WI38 (cell line): Measurements from ENCODE around the gene ZNF19.

Experiments used
- H3K4me3 ChIP-seq: 2 replicates; pipeline ENCODE4 v1.5.1; 2011; ENCODE audit warnings: low read depth, mild to moderate bottlenecking, control low read depth, low read length
- TF ChIP-seq, protein P1 (sequence below): IDR thresholded peaks from 2 replicates; pipeline ENCODE4 v1.5.1; 2012; ENCODE audit warnings: low read depth, mild to moderate bottlenecking, control low read depth, low read length

ZNF19 gene

DNA sequence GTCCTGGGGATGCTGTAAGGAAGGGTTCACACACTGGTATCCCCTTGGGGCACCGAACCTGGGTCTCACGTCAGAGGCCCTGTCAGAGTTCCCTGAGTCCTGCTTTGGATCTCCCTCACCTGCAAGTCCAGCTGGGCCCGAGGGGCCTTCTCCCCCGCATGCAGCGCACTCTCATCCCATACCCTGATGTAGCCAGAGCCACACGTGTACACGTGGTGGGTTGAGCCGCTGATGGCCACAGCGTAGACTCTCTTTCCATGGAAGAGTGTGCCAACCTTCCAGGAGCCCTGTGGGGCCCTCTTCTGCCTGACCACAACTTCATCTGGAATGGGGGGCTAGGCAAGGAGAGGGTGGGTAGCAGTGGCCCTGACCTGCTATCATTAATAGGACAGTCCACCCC, 57.1 kb downstream of the ZNF19 start:
- H3K4me3 ChIP-seq, result no peak overlapping the region
- TF ChIP-seq, protein P1, sequence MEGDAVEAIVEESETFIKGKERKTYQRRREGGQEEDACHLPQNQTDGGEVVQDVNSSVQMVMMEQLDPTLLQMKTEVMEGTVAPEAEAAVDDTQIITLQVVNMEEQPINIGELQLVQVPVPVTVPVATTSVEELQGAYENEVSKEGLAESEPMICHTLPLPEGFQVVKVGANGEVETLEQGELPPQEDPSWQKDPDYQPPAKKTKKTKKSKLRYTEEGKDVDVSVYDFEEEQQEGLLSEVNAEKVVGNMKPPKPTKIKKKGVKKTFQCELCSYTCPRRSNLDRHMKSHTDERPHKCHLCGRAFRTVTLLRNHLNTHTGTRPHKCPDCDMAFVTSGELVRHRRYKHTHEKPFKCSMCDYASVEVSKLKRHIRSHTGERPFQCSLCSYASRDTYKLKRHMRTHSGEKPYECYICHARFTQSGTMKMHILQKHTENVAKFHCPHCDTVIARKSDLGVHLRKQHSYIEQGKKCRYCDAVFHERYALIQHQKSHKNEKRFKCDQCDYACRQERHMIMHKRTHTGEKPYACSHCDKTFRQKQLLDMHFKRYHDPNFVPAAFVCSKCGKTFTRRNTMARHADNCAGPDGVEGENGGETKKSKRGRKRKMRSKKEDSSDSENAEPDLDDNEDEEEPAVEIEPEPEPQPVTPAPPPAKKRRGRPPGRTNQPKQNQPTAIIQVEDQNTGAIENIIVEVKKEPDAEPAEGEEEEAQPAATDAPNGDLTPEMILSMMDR, result no peak

DNA sequence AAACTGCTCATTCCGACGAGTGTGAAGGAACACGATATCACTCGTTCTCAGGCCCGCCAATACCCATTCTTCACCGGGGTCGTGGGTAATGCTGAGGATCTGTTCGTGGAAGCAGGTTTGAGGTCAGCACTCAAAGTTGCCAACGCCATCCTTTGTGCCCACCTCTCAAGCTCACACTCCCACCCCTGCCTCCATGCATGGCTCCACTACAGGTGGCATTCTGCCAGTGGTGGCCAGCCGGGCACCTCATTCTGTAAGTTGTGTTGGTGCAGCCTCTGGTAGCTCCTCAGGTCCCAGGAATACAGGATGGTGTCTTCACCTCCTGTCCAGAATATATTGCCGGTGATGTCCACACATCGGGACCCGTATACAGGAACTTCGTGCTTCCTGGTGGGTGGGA, 57.9 kb downstream of the ZNF19 start:
- H3K4me3 ChIP-seq, result no peak overlapping the region
- TF ChIP-seq, protein P1, result no peak

DNA sequence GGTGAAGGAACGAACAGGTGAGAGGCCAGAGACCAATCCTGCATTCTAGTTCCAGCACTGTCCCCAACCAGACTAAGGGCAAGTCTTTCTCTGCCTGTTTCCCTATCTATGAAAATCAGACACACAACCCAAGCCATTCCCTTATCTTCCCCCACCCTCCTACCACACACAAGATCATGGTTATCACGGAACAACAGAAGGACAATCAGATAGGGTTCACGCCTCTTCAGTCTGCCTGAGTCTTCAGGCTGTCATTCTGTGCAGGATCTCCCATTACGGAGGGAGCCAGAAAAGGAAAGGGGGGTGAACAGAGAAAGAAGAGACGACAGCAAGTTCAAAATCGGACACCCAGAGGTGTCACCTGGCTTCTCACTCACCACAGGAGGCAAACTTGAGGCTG, 58.4 kb downstream of the ZNF19 start:
- TF ChIP-seq, protein P1, result no peak
- H3K4me3 ChIP-seq, result no peak overlapping the region

DNA sequence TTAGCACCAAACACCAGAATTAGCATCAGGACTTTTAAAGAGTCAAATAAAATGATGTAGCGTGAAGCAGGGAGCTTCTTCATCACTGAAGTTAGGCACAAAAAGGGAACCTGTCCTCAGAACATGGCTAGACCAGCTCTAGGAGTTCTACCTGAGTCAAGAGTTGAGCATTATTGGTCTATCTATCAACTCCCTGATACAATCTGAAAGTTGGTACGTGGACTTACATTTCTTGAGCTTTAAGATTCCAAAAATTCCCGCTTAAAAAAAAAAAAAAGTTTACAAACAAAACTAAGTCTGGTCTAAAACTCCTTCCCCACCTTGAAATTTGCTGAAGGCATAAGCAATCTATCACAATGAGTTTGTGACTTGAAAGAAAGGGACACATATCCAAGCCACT, 59.5 kb downstream of the ZNF19 start:
- TF ChIP-seq, protein P1, result no peak
- H3K4me3 ChIP-seq, result no peak overlapping the region

DNA sequence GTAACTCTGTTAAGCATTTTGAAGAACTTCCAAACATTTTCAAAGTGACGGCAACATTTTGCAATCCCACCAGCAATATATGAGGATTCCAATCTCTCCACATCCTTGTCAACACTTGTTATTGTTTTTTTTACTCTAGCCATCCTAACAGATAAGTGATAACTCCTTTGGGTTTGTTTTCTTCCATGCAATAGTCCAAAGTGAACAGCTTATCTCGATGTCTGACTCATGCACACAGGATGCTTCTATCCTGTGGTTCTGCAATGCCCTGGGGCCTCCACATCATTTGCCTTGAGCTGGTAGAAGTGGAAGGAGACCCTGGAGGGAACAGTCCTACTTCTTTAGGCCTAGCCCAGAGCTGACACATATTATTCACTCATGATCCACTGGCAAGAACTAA, 60.2 kb downstream of the ZNF19 start:
- H3K4me3 ChIP-seq, result no peak overlapping the region
- TF ChIP-seq, protein P1, result no peak

DNA sequence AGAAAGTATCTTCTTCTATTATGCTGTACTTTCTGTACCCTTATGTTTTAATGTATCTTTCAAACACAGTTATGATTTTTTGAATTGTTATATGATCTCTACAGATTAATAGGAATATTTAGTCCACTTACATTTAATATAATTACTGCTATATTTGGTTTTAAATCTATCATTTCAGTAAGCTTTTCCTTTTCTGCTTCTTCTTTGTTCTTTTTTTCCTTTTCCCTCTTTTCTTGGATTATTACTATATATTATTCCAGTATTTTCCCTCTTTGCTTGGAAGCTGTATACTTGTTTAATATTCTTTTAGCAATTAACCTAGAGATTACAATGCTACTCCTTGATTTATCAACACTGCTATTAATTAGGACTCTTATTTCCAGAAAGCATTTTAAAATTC, 60.7 kb downstream of the ZNF19 start:
- H3K4me3 ChIP-seq, result no peak overlapping the region
- TF ChIP-seq, protein P1, result no peak

DNA sequence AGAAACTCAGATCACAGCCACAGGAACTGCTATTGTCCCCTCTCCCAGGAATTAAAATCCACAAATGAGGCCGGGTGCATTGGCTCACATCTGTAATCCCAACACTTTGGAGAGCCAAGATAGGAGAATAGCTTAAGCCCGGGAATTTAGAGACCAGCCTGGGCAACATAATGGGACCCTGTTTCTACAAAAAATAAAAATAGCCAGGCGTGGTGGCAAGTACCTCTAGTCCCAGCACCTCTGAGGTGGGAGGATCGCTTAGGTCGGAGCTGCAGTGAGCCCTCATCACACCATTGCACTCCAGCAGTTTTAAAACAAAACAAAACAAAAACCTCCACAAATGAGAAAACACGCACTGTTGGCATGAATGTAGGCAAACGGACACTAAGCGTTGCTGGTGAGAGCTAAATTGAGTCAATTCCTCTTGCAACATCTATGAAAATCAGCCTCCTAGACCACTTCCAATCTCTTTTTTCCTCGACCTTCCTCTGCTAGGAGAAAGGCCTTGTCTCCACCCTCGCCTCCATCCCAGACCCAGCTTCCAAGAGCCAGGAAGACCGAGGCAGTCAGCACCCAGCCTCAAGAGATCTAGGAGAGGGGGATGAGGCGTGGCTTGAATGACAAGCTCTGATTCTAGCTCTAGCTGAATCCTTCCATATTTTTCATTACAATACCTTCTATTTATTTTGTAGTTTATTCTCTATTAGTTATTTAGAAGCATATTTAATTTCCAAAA, 62.1 kb downstream of the ZNF19 start:
- TF ChIP-seq, protein P1, result no peak
- no peak overlapping the region for H3K4me3 ChIP-seq
